HepG2 (cell line): Measurements from ENCODE around the gene MTX2. TPM values are rescaled to one million over a fixed set of nuclear protein-coding genes. Genes with fewer than 3 reads are reported as not detected.
"Not testable (repeated sequence)": the region's sequence is repeated elsewhere in the genome, so short reads cannot be mapped to it uniquely, and the experiment has no call there.

Experiments
- ATAC-seq: fragments of 200-7000 bp; cut with Tn5 transposase; 3 replicates; pipeline ENCODE4 v1.9.1; 2020; ENCODE audit warnings: mild to moderate bottlenecking, moderate library complexity
- BruUV-seq: library from RNA; stranded (reverse); fragments of 400-500 nt; replicated peaks from 2 replicates; lab custom pipeline; 2021; lab: Mats Ljungman, UMichigan
- CTCF ChIA-PET: fragments of 300-600 bp; formaldehyde crosslinking; extraction: SDS; loops from one replicate; lab custom pipeline; 2021; ENCODE audit warnings: low total read pairs, inconsistent platforms, low intra/inter-chr PET ratio; lab: Yijun Ruan, JAX
- POLR2A ChIA-PET: fragments of 350-600 bp; sonication (Branson Sonifier 250); formaldehyde crosslinking; loops from one replicate; lab custom pipeline; 2020; ENCODE audit warnings: antibody characterized with exemption, inconsistent platforms; lab: Yijun Ruan, JAX
- DNase-seq: peaks from one replicate; pipeline ENCODE4 v3.0.0-alpha.2; 2015; ENCODE audit warnings: low spot score
- FAIRE-seq: peaks from 3 replicates; lab custom pipeline; 2011; peaks lifted over from hg19 to GRCh38; lab: Jason Lieb, UNC
- H2AFZ ChIP-seq: one replicate; pipeline ENCODE4 v1.6.1; 2011; ENCODE audit warnings: low read length, inconsistent platforms
- H3K27ac ChIP-seq: fragments of 300-600 bp; 3 replicates; pipeline ENCODE4 v1.8.0; 2011; ENCODE audit warnings: mixed run types, mild to moderate bottlenecking, mixed read lengths, low read length, inconsistent platforms; ENCODE audit not compliant: insufficient read depth; ENCODE audit errors: extremely low read length
- H3K27me3 ChIP-seq, 2 experiments: fragments of 200-600 bp in 1 of 2; 2 replicates in 1 of 2; 3 replicates in 1 of 2; pipeline versions ENCODE4 v1.6.0 to v1.8.0; 2011; ENCODE audit warnings: low read length in 2 of 2, mild to moderate bottlenecking in 2 of 2, moderate library complexity in 2 of 2, inconsistent platforms in 1 of 2; ENCODE audit not compliant: insufficient read depth in 2 of 2, control insufficient read depth in 1 of 2
- H3K36me3 ChIP-seq, 2 experiments: fragments of 200-600 bp in 1 of 2; replicated peaks in 1 of 2; 2 replicates in 1 of 2; 3 replicates in 1 of 2; pipeline versions ENCODE4 v1.5.1 to v1.8.0; 2011; ENCODE audit warnings: low read length in 2 of 2, inconsistent platforms in 1 of 2; ENCODE audit not compliant: insufficient read depth in 2 of 2, control insufficient read depth in 1 of 2
- H3K4me1 ChIP-seq: 2 replicates; pipeline ENCODE4 v1.5.1; 2012; ENCODE audit warnings: low read length, inconsistent platforms; ENCODE audit not compliant: insufficient read depth
- H3K4me2 ChIP-seq: 2 replicates; pipeline ENCODE4 v1.6.0; 2011; ENCODE audit warnings: low read depth, low read length, inconsistent platforms
- H3K4me3 ChIP-seq, 3 experiments: fragments of 200-600 bp in 1 of 3; sonication (generic), shearing (Covaris generic) in 1 of 3; replicated peaks in 1 of 3; 2 replicates each; pipeline ENCODE4 v1.5.1; 2011 to 2016; ENCODE audit warnings: low read length in 3 of 3, inconsistent platforms in 2 of 3, low read depth in 2 of 3, mild to moderate bottlenecking in 2 of 3, control low read depth in 1 of 3, mixed read lengths in 1 of 3; ENCODE audit not compliant: insufficient read depth in 1 of 3
- H3K79me2 ChIP-seq: one replicate; pipeline ENCODE4 v1.6.1; 2011; ENCODE audit warnings: low read length, inconsistent platforms; ENCODE audit not compliant: insufficient read depth
- H3K9ac ChIP-seq: 2 replicates; pipeline ENCODE4 v1.6.0; 2011; ENCODE audit warnings: mild to moderate bottlenecking, low read depth, low read length, inconsistent platforms; ENCODE audit not compliant: insufficient read depth
- H3K9me3 ChIP-seq: 2 replicates; pipeline ENCODE4 v1.5.1; 2012; ENCODE audit warnings: mild to moderate bottlenecking, low read length
- H4K20me1 ChIP-seq: 2 replicates; pipeline ENCODE4 v1.6.0; 2011; ENCODE audit warnings: inconsistent platforms, mild to moderate bottlenecking, low read length, moderate library complexity; ENCODE audit not compliant: insufficient read depth
- CEBPB ChIP-seq: IDR thresholded peaks from 2 replicates; pipeline ENCODE4 v1.6.1; 2011; ENCODE audit warnings: low read depth, low read length, improper control_type of control experiment, borderline replicate concordance
- GATAD2A ChIP-seq: IDR thresholded peaks from 2 replicates; pipeline ENCODE4 v1.6.1; 2016
- HNF4A ChIP-seq: sonication (generic); formaldehyde crosslinking; IDR thresholded peaks from 2 replicates; pipeline ENCODE4 v1.4.0; 2020; ENCODE audit warnings: missing genetic modification reagents
- NCOA2 ChIP-seq: sonication (generic); formaldehyde crosslinking; IDR thresholded peaks from 2 replicates; pipeline ENCODE4 v1.8.0; 2022; ENCODE audit warnings: inconsistent platforms
- NCOR1 ChIP-seq: fragments of 200-600 bp; sonication (generic); IDR thresholded peaks from 2 replicates; pipeline ENCODE4 v1.7.0; 2017; ENCODE audit warnings: antibody characterized with exemption, low read length, borderline replicate concordance
- RARA ChIP-seq: IDR thresholded peaks from 2 replicates; pipeline ENCODE4 v1.6.1; 2016; ENCODE audit warnings: missing genetic modification reagents, missing compliant biosample characterization
- SALL1 ChIP-seq: sonication (generic); formaldehyde crosslinking; IDR thresholded peaks from 2 replicates; pipeline ENCODE4 v1.8.0; 2022; ENCODE audit warnings: mild to moderate bottlenecking, missing genetic modification reagents
- SIX4 ChIP-seq: sonication (generic); formaldehyde crosslinking; IDR thresholded peaks from 2 replicates; pipeline ENCODE4 v1.4.0; 2020; ENCODE audit warnings: missing genetic modification reagents
- ZNF121 ChIP-seq: sonication (generic); formaldehyde crosslinking; IDR thresholded peaks from 2 replicates; pipeline ENCODE4 v1.5.0; 2020; ENCODE audit warnings: mild to moderate bottlenecking, missing genetic modification reagents
- ZNF644 ChIP-seq: IDR thresholded peaks from 2 replicates; pipeline ENCODE4 v1.6.1; 2016; ENCODE audit warnings: low read depth
- WGBS: methylation state at CpG from one replicate; pipeline ENCODE4 v1.1.6; 2017; ENCODE audit warnings: low lambda C conversion rate; 5-methylcytosine and 5-hydroxymethylcytosine counted together
- in situ Hi-C: cut with HindIII; loops from 2 replicates; pipeline ENCODE4 v1.10.0; 2017; ENCODE audit warnings: low pct_unique_long_range_greater_than_20kb; ENCODE audit not compliant: extremely low pct_ligation_motif_present
- intact Hi-C: fragments of 100-400 bp; cut with micrococcal nuclease; formaldehyde crosslinking; loops from one replicate; pipeline ENCODE4 v1.10.0; 2022; ENCODE audit not compliant: unreplicated experiment
- polyA plus RNA-seq, 8 experiments: library from polyadenylated mRNA; depleted of rRNA in 3 of 8; stranded (reverse) in 7 of 8; unstranded in 1 of 8; fragments of >200 nt; fragmentation: Illumina TruSeq in 4 of 8; extraction: Trizol in 4 of 8; gene quantifications; 2 replicates each; pipeline versions ENCODE4 v1.2.1 to v1.2.3, GENCODE V29; 2011 to 2016; ENCODE audit warnings: low read depth in 4 of 8, missing spikeins in 1 of 8, mixed read lengths in 1 of 8; ENCODE audit not compliant: insufficient read depth in 1 of 8
- total RNA-seq, 5 experiments: library from RNA; depleted of rRNA; stranded (reverse); fragments of >200 nt; fragmentation: Illumina TruSeq; extraction: Trizol; gene quantifications; 2 replicates each; pipeline ENCODE4 v1.2.3, GENCODE V29; 2016; ENCODE audit warnings: low read depth in 1 of 5
- TF ChIP-seq, protein P1 (sequence below), 2 experiments: fragments of 450-650 bp in 1 of 2; sonication (generic) in 1 of 2; formaldehyde crosslinking; IDR thresholded peaks; 2 replicates each; pipeline versions ENCODE4 v1.5.0 to v1.8.0; 2020 to 2022; ENCODE audit warnings: mild to moderate bottlenecking in 1 of 2, missing genetic modification reagents in 1 of 2
- TF ChIP-seq, protein P2 (sequence below): IDR thresholded peaks from 2 replicates; pipeline ENCODE4 v1.4.0; 2020; ENCODE audit warnings: mild to moderate bottlenecking, missing genetic modification reagents
- TF ChIP-seq, protein P3 (sequence below): sonication (generic); formaldehyde crosslinking; IDR thresholded peaks from 2 replicates; pipeline ENCODE4 v1.4.0; 2020; ENCODE audit warnings: mild to moderate bottlenecking, missing genetic modification reagents
- TF ChIP-seq, protein P4 (sequence below): sonication (generic); formaldehyde crosslinking; IDR thresholded peaks from 2 replicates; pipeline ENCODE4 v1.4.0; 2020; ENCODE audit warnings: missing genetic modification reagents, mild to moderate bottlenecking, borderline replicate concordance

The MTX2 gene
- total and polyA plus RNA-seq, 2 of the 13 experiments (the other 11 are each of a cell fraction or from before 2014, with no cell fraction given) = 58.1 to 75.7 TPM

DNA sequence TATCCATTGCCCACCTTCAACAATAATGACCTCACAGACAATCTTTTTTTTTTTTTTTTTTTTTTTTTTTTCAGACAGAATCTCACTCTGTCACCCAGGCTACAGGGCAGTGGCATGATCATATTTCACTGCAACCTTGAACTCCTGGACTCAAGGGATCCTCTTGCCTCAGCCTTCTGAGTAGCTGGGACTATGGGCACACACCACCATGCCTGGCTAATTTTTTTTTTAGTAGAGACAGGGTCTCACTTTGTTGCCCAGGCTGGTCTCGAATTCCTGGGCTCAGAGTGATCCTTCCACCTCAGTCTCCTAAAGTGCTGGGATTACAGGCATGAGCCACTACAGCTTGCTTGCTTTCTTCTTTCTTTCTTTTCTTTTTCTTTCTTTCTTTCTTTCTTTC, 103.9 kb downstream of the MTX2 start:
- intact Hi-C loops, H3K27ac ChIP-seq, in situ Hi-C loops, CTCF ChIA-PET, H3K4me3 ChIP-seq, H3K4me1 ChIP-seq, H3K27me3 ChIP-seq, H4K20me1 ChIP-seq, H3K36me3 ChIP-seq, H3K9ac ChIP-seq, H3K9me3 ChIP-seq, H3K79me2 ChIP-seq, BruUV-seq, H2AFZ ChIP-seq: not testable (repeated sequence)
- WGBS = 5% methylated on average over 1 of the region's 1 CpG
- H3K4me2 ChIP-seq = peak overlapping the region; percentile 34; the same call in 1 of the 2 replicates
- peak; percentile 95 for ATAC-seq
- DNase-seq = peak; percentile 77
- FAIRE-seq = peak; percentile 51
- POLR2A ChIA-PET = interaction anchor here (0.8 to 1.2 kb wide), 2 partner anchors 186 to 199 kb away, joined by 3 to 4 read pairs; no protein-coding TSS in a partner anchor
- TF ChIP-seq SIX4 (CRISPR knock-in tag) = peak; percentile 96
- peak; percentile 31; the same call in 1 of the 2 replicates for TF ChIP-seq SALL1 (CRISPR knock-in tag)
- TF ChIP-seq CEBPB = peak; percentile 39; the same call in 1 of the 2 replicates
- TF ChIP-seq ZNF644 (CRISPR knock-in tag) = peak; percentile 59; the same call in 1 of the 2 replicates
- TF ChIP-seq ZNF121 = peak; percentile 77
- TF ChIP-seq, protein P1, sequence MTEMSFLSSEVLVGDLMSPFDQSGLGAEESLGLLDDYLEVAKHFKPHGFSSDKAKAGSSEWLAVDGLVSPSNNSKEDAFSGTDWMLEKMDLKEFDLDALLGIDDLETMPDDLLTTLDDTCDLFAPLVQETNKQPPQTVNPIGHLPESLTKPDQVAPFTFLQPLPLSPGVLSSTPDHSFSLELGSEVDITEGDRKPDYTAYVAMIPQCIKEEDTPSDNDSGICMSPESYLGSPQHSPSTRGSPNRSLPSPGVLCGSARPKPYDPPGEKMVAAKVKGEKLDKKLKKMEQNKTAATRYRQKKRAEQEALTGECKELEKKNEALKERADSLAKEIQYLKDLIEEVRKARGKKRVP (CRISPR knock-in tag; IDR thresholded peaks at IDR 0.05) = 0 out of 4 replicates have a peak, but pooled peaks of 1 of the 2 experiments have one; percentile 31
- TF ChIP-seq, protein P2, sequence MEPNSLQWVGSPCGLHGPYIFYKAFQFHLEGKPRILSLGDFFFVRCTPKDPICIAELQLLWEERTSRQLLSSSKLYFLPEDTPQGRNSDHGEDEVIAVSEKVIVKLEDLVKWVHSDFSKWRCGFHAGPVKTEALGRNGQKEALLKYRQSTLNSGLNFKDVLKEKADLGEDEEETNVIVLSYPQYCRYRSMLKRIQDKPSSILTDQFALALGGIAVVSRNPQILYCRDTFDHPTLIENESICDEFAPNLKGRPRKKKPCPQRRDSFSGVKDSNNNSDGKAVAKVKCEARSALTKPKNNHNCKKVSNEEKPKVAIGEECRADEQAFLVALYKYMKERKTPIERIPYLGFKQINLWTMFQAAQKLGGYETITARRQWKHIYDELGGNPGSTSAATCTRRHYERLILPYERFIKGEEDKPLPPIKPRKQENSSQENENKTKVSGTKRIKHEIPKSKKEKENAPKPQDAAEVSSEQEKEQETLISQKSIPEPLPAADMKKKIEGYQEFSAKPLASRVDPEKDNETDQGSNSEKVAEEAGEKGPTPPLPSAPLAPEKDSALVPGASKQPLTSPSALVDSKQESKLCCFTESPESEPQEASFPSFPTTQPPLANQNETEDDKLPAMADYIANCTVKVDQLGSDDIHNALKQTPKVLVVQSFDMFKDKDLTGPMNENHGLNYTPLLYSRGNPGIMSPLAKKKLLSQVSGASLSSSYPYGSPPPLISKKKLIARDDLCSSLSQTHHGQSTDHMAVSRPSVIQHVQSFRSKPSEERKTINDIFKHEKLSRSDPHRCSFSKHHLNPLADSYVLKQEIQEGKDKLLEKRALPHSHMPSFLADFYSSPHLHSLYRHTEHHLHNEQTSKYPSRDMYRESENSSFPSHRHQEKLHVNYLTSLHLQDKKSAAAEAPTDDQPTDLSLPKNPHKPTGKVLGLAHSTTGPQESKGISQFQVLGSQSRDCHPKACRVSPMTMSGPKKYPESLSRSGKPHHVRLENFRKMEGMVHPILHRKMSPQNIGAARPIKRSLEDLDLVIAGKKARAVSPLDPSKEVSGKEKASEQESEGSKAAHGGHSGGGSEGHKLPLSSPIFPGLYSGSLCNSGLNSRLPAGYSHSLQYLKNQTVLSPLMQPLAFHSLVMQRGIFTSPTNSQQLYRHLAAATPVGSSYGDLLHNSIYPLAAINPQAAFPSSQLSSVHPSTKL (CRISPR knock-in tag) = peak; percentile 64
- peak; percentile 47; the same call in 1 of the 2 replicates for TF ChIP-seq GATAD2A
- peak; percentile 43; the same call in 1 of the 2 replicates for TF ChIP-seq RARA (CRISPR knock-in tag)
- peak; percentile 38; the same call in 1 of the 2 replicates for TF ChIP-seq NCOA2 (CRISPR knock-in tag)
- TF ChIP-seq, protein P3, sequence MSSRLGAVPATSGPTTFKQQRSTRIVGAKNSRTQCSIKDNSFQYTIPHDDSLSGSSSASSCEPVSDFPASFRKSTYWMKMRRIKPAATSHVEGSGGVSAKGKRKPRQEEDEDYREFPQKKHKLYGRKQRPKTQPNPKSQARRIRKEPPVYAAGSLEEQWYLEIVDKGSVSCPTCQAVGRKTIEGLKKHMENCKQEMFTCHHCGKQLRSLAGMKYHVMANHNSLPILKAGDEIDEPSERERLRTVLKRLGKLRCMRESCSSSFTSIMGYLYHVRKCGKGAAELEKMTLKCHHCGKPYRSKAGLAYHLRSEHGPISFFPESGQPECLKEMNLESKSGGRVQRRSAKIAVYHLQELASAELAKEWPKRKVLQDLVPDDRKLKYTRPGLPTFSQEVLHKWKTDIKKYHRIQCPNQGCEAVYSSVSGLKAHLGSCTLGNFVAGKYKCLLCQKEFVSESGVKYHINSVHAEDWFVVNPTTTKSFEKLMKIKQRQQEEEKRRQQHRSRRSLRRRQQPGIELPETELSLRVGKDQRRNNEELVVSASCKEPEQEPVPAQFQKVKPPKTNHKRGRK (CRISPR knock-in tag) = peak; percentile 99
- TF ChIP-seq, protein P4, sequence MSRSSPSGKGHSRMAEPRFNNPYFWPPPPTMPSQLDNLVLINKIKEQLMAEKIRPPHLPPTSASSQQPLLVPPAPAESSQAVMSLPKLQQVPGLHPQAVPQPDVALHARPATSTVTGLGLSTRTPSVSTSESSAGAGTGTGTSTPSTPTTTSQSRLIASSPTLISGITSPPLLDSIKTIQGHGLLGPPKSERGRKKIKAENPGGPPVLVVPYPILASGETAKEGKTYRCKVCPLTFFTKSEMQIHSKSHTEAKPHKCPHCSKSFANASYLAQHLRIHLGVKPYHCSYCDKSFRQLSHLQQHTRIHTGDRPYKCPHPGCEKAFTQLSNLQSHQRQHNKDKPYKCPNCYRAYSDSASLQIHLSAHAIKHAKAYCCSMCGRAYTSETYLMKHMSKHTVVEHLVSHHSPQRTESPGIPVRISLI = peak; percentile 86; the same call in 1 of the 2 replicates
- TF ChIP-seq HNF4A (CRISPR knock-in tag) = peak; percentile 87
- TF ChIP-seq NCOR1 = peak; percentile 39; the same call in 1 of the 2 replicates
